T-helper 1 cell treated with Interleukin-12 subunit alpha and Interleukin-12 subunit beta and Interleukin-4 antibody, amounts not matched to agents 30 ng/mL and 1 ng/mL, for 36 hours (primary cell): ENCODE measurements around the gene GABRB1. TPM values are rescaled to one million over a fixed set of nuclear protein-coding genes. Genes with fewer than 3 reads are reported as not detected.

Experiments
- intact Hi-C: fragments of 100-400 bp; cut with micrococcal nuclease; formaldehyde crosslinking; loops from one replicate; pipeline ENCODE4 v1.15.1; 2024
- total RNA-seq: library from RNA; stranded (reverse); gene quantifications from 2 replicates; pipeline ENCODE4 v1.2.3, GENCODE V29; 2022

The GABRB1 gene
- total RNA-seq, 1 donor from 2014 or later: not detected

DNA sequence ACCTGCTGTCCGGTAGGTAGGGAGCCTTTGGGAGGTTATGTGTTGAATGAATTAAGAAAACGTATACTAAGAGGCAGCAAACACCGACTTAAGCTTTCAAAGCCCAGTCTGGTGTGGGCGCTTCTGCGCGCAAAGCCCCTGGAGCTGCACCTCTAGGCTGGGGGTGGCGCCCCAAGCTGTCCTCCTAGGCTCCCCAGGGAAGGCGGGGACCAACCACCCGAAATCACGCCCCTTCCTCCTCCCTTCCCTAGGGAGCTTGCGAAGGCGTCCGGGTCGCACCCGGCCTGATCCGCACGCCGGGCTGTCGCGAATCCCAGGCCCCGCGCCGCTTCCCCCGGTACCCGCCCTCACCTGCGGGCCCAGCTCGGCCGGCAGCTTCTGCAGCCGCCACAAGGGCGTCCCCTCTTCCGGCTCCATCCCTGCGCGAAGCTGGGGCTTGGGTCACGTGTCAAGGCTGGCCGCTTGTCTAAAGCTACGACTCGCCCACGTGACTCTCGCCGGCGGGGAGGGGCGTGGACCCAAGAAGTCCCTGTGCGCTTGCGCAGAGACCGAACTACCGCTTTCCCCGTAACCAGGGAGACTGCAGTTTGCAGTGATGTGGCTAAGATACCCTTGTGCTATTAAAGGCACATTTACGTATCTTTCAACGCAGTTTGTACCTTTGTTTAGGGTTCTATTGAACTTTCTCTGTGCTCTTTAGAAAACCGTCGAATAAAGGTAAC is 432.0 kb downstream of the GABRB1 start, which contains the start of gene COMMD8:
TSS of gene COMMD8 (minus strand) at position 468 of the 722 bp plus-strand sequence. CDS start at position 417, 51 bp downstream.
- intact Hi-C loops: loop anchor here (1.0 to 10.0 kb wide), 13 partner anchors 22 to 1368 kb away; partner anchors contain the start of genes ATP10D, CORIN, FRYL and NFXL1

DNA sequence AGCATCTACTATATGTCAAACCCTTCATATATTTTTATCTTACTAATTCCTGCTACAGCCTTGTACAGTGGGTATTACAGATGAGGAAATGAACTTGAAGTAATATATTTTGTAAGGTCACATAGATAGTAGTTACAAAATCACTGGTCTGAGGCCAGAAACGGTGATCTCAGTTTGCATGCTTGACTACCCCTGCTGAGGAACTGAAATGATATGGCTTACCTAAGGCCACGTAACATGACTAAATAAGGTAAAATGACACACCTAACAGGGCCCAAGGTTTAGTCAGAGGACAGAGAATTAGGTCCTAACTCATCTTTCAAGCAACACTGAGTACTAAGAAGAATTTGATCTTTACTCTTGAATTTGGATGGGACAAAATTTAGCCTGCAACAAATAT is 433.6 kb downstream of the GABRB1 start:
- intact Hi-C loops: loop anchor here (10.0 kb wide), 1 partner anchor 580 kb away; no protein-coding TSS in a partner anchor

- intact Hi-C loops: loop anchor here (10.0 kb wide), 1 partner anchor 579 kb away; no protein-coding TSS in a partner anchor
These were observed 434.9 kb downstream of the GABRB1 start for GRCh38 chr4:47466056-47466785.

GRCh38 chr4:47468706-47469365 is 437.5 kb downstream of the GABRB1 start:
- intact Hi-C loops: loop anchor here (10.0 kb wide), 1 partner anchor 576 kb away; no protein-coding TSS in a partner anchor

DNA sequence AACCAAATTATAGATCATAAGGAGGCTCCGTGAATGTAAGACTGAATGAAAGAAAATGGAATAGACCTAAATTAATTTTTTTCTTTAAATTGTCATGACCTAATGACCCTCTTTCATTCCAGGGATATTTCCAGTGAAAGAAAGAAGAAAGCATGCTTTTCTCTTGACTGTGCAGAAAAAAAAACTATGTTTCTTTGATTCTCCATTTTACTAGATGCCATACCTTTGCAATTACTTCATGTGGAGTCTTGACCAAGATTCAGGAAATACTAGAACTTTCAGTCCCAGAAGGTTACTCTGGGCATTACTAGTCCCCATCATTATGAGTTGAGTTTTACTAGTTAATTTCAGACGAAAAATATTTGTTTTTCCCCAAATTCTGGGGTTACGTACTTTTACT is 438.6 kb downstream of the GABRB1 start:
- intact Hi-C loops: loop anchor here (10.0 kb wide), 1 partner anchor 575 kb away; no protein-coding TSS in a partner anchor

- intact Hi-C loops: no loop called here
These were observed 439.7 kb downstream of the GABRB1 start for GRCh38 chr4:47471064-47471463.

GRCh38 chr4:47471591-47471990 is 440.2 kb downstream of the GABRB1 start:
- intact Hi-C loops: no loop called here

DNA sequence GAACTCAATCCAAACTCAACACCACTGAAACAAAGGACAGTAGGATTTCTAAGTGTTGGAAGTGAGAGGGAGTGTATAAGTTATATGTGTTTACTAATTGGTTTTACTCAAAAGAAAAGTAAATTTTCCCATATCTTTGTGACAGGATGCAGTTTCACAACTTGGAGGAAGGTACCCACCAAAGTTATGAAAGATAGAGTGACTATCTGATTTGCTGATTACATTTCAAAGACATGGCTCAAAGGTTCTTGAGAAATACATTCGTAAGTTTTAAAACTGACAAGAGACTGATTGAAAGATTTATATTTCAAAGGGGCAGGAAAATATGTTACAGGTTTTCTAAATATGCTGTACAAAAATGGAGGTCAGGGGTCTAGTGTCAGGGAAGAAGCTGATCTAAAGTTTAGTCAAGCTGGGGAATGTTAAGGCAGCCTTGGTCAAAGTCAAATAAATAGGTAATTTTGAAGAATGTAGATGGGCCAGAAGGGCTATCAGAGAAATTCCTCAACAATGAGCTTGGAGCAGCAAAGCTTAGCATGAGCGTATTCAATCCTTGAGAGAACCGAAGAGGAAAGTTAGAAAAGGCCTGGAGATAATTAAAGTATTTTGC is 441.9 kb downstream of the GABRB1 start:
- intact Hi-C loops: no loop called here

DNA sequence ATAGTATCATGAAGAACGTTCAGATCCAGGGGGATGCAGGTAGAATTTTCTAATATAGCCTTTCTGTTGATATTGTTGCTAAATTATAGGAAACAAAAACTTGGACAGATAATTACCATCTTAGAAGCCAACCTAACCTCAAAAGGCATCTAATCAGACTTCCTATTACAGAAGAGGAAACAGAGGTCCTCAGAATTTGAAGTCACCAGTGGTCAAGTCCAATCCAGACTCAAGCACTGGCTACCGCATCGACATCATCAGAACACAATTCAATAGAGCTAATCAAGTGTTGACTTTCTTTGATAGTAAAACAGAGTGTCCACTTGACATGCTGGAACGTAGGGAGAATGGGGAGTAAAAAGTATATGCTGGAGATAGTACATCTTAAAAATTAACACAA is 443.4 kb downstream of the GABRB1 start:
- intact Hi-C loops: no loop called here

DNA sequence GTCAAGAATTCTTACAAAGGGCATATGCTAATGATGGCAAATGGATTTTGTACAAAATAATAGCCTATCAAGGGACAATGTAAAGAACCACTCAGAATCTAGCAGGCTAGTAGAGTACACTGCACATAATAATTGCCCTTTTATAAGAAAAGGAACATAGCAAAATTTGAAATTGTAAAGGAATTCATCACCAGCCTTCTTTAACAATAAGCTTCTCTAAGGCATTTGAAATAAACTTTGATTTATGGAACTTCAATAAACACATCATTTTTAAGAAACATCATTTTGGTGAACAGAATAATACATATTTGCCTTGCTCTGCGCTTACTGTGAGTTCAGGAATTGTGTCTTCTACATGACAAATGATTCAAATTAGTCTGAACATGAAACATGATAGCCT is 444.0 kb downstream of the GABRB1 start:
- intact Hi-C loops: no loop called here

Other genes with a start within 250 kb of the GABRB1 start
- gene COX7B2, start 122.3 kb upstream of the GABRB1 start, total RNA-seq: not detected in 2 replicates
- not detected in 2 replicates for gene GABRA4, start 38.0 kb upstream of the GABRB1 start, total RNA-seq